ENCODE results near the gene NID2. TPM values are rescaled to one million over a fixed set of nuclear protein-coding genes. Genes with fewer than 3 reads are reported as not detected.

Gene NID2
- total and polyA plus RNA-seq, 4 donors: 2.3 to 23.3 (median 10.1) TPM

GRCh38 chr14:52044791-52045522, 23.9 kb downstream of the NID2 start:
- no peak for TF ChIP-seq ATF3 (IDR thresholded peaks at IDR 0.05)
- no peak for TF ChIP-seq HNF4A (conservative IDR thresholded peaks at IDR 0.05)
- TF ChIP-seq YY1 (IDR thresholded peaks at IDR 0.05): no peak
- TF ChIP-seq JUND (IDR thresholded peaks at IDR 0.05): no peak
- TF ChIP-seq MAX (IDR thresholded peaks at IDR 0.05): no peak
- TF ChIP-seq FOXA2 (IDR thresholded peaks at IDR 0.05): no peak
- TF ChIP-seq TAF1 (conservative IDR thresholded peaks at IDR 0.05): no peak
- TF ChIP-seq ZBTB33 (IDR thresholded peaks at IDR 0.05): no peak
- TF ChIP-seq, protein P1, sequence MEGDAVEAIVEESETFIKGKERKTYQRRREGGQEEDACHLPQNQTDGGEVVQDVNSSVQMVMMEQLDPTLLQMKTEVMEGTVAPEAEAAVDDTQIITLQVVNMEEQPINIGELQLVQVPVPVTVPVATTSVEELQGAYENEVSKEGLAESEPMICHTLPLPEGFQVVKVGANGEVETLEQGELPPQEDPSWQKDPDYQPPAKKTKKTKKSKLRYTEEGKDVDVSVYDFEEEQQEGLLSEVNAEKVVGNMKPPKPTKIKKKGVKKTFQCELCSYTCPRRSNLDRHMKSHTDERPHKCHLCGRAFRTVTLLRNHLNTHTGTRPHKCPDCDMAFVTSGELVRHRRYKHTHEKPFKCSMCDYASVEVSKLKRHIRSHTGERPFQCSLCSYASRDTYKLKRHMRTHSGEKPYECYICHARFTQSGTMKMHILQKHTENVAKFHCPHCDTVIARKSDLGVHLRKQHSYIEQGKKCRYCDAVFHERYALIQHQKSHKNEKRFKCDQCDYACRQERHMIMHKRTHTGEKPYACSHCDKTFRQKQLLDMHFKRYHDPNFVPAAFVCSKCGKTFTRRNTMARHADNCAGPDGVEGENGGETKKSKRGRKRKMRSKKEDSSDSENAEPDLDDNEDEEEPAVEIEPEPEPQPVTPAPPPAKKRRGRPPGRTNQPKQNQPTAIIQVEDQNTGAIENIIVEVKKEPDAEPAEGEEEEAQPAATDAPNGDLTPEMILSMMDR (IDR thresholded peaks at IDR 0.05; ENCODE audit: low read depth, low read length, missing input control): no peak
- TF ChIP-seq EGR1 (IDR thresholded peaks at IDR 0.05; ENCODE audit: low read depth in 2 of 2): no peak
- no peak overlapping the region for H3K4me3 ChIP-seq (ENCODE audit: low read depth in 1 of 3, low read length in 3 of 3)
- H3K27me3 ChIP-seq (ENCODE audit: control insufficient read depth in 4 of 4, insufficient read depth in 4 of 4, low read length in 3 of 4): no peaks in the 10 kb centered on the region
- H3K9me3 ChIP-seq (ENCODE audit: control insufficient read depth in 4 of 4, low read length in 3 of 4): no peaks in the 10 kb centered on the region
- no peak for DNase-seq (ENCODE audit: low spot score)
- peak overlapping the region in 1 of 2 donors; percentile 8 for H3K27ac ChIP-seq (ENCODE audit: low read depth in 1 of 2, low read length in 2 of 2)
- H3K4me1 ChIP-seq (ENCODE audit: control insufficient read depth in 4 of 4, insufficient read depth in 4 of 4, low read length in 3 of 4): no peaks in the 10 kb centered on the region
- no peaks in the 10 kb centered on the region for H3K36me3 ChIP-seq (ENCODE audit: control insufficient read depth in 4 of 4, insufficient read depth in 3 of 4, low read depth in 1 of 4, low read length in 3 of 4)
- H3K9ac ChIP-seq (ENCODE audit: low read depth in 1 of 2, low read length in 2 of 2): no peak overlapping the region
- 85% methylated on average over 11 of the region's 11 CpGs for WGBS

DNA sequence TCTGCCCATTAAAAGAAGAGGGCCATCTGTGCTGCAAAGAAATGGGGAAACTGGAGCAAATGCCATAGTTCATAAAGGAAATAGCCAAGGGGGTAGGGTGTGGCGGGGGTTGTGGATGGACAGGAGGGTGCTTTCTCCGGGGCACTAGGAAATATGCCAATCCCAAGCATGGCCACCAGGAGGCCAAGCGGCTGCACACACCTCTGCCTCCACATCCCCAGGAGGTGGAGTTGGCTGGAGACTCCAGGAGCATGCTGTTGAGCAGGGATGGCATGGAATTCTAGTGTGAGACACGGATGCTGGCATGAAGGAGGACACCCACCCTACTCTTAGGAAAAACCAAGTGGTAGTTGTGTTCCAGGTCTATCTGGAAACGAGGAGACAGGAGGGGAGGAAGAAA, 25.2 kb downstream of the NID2 start:
- no peaks in the 10 kb centered on the region for H3K27me3 ChIP-seq (ENCODE audit: control insufficient read depth in 4 of 4, insufficient read depth in 4 of 4, low read length in 3 of 4)
- H3K9ac ChIP-seq (ENCODE audit: low read depth in 1 of 2, low read length in 2 of 2): no peak overlapping the region
- no peaks in the 10 kb centered on the region for H3K9me3 ChIP-seq (ENCODE audit: control insufficient read depth in 4 of 4, low read length in 3 of 4)
- H3K4me3 ChIP-seq (ENCODE audit: low read depth in 1 of 3, low read length in 3 of 3): no peak overlapping the region
- no peak overlapping the region for H3K27ac ChIP-seq (ENCODE audit: low read depth in 1 of 2, low read length in 2 of 2)
- TF ChIP-seq ZBTB33 (IDR thresholded peaks at IDR 0.05): no peak
- TF ChIP-seq MAX (IDR thresholded peaks at IDR 0.05): no peak
- TF ChIP-seq, protein P1 (IDR thresholded peaks at IDR 0.05; ENCODE audit: low read depth, low read length, missing input control): peak; percentile 24
- TF ChIP-seq JUND (IDR thresholded peaks at IDR 0.05): no peak
- TF ChIP-seq RXRA (IDR thresholded peaks at IDR 0.05): no peak
- no peak for TF ChIP-seq NR2F2 (IDR thresholded peaks at IDR 0.05)
- no peak for TF ChIP-seq FOXA1 (IDR thresholded peaks at IDR 0.05)
- TF ChIP-seq RAD21 (IDR thresholded peaks at IDR 0.05): peak in 1 of 2 donors; percentile 49
- no peaks in the 10 kb centered on the region for H3K4me1 ChIP-seq (ENCODE audit: control insufficient read depth in 4 of 4, insufficient read depth in 4 of 4, low read length in 3 of 4)
- 33% methylated on average over 5 of the region's 5 CpGs for WGBS
- no peaks in the 10 kb centered on the region for H3K36me3 ChIP-seq (ENCODE audit: control insufficient read depth in 4 of 4, insufficient read depth in 3 of 4, low read depth in 1 of 4, low read length in 3 of 4)
- DNase-seq (ENCODE audit: low spot score): no peak

Measured in liver (tissue), 9 donors.